Measurements from ENCODE around the gene HK3.

The HK3 gene

DNA sequence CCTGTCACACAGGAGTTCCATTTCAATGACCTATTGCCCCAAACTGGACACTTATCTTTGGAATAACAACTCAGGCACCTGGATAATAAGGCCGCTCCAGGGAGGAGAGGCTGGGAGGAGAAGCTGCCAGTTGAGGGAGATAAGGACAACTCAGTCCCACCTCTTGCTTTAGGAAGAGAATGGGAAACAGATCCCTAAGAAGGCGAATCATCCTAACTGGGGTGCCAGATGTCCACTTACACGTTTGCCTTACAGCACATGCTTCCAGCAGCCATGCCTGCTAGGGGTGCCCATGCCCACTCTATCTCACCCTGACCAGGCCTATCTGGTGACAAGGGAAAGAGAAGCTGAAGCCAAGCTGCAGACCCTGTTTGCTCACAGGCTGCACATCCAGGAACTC, 6.5 kb downstream of the HK3 start:
- H3K4me3 Mint-ChIP-seq, result no peak overlapping the region
- no peak overlapping the region for H3K27ac Mint-ChIP-seq
- H3K9me3 Mint-ChIP-seq, result no peaks in the 10 kb centered on the region
- peaks cover 6% of the 10 kb centered on the region for H3K4me1 Mint-ChIP-seq
- ATAC-seq (no peak), DNase-seq (ENCODE audit: low spot score in 2 of 2) (no peak)
- no peaks in the 10 kb centered on the region for H3K36me3 Mint-ChIP-seq

DNA sequence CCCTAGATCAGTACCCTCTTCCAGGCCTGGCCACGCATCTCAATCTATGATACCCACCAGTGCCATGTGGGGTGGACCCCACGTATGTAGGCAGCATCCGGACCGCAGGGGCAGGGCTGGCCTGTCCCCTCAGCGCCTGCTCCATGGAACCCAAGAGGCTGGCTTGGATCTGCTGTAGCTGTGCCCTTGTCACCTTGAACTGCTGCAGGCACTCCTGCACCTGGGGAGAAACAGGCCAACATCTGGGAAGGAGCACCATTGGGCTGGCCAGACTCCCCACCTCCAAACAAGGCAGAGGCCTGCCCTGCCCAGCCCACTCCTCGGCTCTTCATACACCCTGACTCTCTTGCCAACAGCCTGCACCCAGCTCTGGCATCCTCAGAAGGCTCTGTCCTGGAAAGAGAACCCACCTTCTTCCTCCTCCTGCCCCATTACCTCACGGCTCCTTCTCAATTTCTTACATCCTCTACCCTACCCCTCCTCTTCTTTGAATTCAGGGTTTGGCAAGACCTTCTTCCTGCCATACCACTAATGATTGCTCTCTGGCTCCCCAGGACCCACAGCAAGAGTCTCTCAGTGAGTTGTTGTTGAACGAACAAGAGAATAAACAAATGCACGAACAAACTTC, 7.7 kb downstream of the HK3 start:
- DNase-seq (ENCODE audit: low spot score in 2 of 2) (no peak), ATAC-seq (no peak)
- Mint-ChIP-seq H3K9me3 (no peaks in the 10 kb centered on the region), H3K27ac (no peak overlapping the region), H3K4me1 (no peaks in the 10 kb centered on the region), H3K4me3 (no peak overlapping the region), H3K36me3 (no peaks in the 10 kb centered on the region)

DNA sequence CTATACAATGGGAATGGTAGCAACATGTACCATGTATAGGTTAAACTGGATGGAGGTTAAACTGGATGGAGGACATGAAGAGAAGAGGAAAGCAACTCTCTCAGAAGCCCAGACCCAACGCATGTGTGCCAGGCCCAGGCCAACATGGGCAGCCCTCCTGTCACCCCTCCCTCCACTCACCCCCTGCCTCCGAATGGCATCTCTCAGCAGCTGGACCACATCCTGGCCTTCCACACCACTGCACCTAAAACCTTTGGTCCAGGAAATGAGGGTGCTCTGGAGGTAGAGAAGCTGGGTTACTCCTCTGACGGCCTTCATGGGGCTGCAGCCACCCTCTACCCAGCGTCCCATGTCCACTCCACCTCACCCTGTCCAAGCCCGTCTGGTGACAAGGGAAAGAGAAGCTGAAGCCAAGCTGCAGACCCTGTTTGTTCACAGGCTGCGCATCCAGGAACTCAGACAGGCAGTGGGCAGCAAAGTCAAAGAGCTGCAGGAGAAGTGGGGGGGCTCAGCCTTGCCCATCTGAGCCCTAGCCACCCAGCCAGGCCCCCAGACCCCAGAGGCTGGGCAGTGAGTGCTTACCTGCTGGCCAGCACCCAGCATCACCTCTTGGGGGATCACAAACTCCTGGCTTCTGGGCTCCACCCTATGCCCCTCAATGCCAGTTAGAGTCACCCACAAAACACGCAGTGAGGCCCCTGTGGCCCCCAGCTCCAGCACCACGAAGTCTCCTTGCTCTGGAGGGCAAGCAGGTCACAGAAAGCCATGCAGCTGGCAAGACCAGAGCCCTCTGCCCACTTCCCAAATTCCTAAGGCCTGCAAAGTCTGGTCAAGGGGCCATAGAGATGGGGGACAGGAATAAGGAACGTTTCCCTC, 8.5 kb downstream of the HK3 start:
- Mint-ChIP-seq H3K4me3 (no peak overlapping the region), H3K9me3 (no peaks in the 10 kb centered on the region), H3K4me1 (no peaks in the 10 kb centered on the region), H3K36me3 (no peaks in the 10 kb centered on the region), H3K27ac (no peak overlapping the region)
- no peak for DNase-seq (ENCODE audit: low spot score in 2 of 2)
- no peak for ATAC-seq

DNA sequence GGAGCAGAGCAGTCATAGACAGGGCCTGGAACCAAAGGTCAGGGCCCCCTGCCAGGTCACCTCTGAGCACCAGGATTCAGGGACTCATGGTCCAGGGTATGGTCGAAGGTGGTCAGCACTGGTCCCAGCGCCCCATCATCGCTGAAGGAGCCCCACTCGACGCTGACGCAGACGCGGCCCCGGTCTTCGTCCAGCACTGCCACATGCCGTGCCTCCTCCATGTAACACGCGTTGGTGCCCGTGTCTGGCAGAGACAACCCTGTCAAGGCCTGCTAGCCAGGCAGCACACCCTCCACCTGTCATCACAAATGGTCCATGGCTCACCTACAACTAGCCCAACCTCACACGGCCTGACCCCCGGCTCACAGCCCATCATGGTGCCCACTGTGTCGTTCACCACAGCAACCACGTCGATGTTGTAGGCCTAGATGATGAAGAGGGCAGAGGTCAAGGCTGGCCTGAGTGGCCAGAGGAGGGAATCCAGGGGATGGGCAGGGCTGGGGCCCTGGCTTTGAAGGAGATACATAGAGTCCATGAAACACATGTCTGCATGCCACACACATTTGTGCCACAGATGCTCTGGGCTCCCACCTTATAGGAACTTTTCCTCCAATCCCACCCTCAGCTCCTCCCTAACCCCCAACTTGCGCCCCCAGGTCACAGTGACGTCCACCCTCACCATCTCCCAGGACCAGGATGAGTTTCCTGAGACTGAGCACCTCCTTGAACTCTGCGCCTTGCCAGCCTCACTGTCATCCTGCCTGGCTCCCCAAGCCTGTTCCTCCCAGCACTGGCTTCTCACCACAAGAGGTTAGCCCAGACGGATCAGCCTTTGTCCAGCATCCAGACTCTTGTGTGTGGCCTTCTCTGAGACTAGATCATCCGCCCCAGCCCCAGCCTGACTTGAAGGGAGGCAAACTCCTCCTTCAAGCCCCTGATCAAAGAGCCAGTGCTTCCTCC, 9.5 kb downstream of the HK3 start:
- ATAC-seq, result no peak
- H3K36me3 Mint-ChIP-seq, result no peaks in the 10 kb centered on the region
- H3K4me3 Mint-ChIP-seq, result no peak overlapping the region
- DNase-seq (ENCODE audit: low spot score in 2 of 2), result no peak
- no peaks in the 10 kb centered on the region for H3K9me3 Mint-ChIP-seq
- peaks cover 5% of the 10 kb centered on the region for H3K4me1 Mint-ChIP-seq
- H3K27ac Mint-ChIP-seq, result no peak overlapping the region

DNA sequence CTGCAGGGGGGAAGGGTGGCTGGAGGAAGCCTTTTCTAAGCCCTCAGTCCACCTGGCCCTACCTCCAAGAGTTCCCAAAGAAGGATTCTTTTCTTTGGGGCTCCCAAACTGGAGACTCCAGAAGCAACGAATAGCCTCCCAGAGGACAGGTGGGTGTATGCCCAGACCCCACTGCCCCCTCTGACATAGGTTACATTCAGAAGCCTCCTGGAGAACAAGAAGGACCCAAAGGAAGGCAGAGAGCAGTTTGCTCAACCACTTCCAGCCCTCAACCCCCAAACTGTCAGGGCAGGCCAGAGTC, 10.3 kb downstream of the HK3 start:
- Mint-ChIP-seq H3K27ac (no peak overlapping the region), H3K4me3 (no peak overlapping the region), H3K9me3 (no peaks in the 10 kb centered on the region), H3K4me1 (peaks cover 10% of the 10 kb centered on the region), H3K36me3 (no peaks in the 10 kb centered on the region)
- ATAC-seq, result no peak
- DNase-seq (ENCODE audit: low spot score in 2 of 2), result no peak

DNA sequence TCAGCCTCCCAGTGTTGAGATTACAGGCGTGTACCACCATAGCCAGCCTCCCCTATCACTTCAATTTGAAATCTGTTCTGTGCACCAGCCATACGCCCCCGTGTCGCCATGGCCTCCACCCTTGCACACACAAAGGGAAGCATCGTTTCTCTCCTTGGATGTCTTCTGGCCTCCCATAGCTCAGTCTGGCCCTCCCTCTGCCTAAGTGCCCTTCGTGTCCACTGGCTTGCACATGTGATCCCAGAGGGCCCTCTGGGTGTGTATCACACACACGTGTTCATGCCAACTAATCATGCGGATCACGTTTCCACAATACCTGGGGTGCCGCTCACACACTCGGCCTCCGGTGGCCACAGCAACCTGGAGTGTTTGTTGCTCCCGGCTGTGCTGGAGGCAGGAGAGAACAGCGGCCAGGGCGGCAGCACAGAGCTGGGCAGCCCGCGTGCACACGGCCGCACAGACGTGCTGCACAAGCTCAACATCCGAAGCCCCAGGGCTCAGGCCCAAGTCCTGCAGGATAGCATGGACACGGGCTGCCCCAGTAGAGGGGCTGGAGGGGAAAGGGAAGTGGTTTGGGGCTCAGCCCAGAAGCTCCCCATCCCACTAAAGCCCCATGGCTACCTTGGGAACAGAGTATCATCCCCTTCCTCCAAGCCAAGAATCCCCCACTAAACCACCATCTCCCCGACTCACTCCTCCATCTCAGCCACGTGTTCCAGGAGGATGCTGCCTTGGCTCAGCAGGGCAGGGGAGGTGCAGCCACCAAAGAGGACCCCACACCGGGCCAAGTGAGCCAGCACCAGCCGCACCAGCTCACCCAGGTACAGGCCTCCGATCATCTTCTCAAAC, 10.9 kb downstream of the HK3 start:
- Mint-ChIP-seq H3K36me3 (no peaks in the 10 kb centered on the region), H3K9me3 (no peaks in the 10 kb centered on the region), H3K4me3 (no peak overlapping the region), H3K4me1 (peaks cover 10% of the 10 kb centered on the region), H3K27ac (no peak overlapping the region)
- DNase-seq (ENCODE audit: low spot score in 2 of 2) (no peak), ATAC-seq (no peak)

DNA sequence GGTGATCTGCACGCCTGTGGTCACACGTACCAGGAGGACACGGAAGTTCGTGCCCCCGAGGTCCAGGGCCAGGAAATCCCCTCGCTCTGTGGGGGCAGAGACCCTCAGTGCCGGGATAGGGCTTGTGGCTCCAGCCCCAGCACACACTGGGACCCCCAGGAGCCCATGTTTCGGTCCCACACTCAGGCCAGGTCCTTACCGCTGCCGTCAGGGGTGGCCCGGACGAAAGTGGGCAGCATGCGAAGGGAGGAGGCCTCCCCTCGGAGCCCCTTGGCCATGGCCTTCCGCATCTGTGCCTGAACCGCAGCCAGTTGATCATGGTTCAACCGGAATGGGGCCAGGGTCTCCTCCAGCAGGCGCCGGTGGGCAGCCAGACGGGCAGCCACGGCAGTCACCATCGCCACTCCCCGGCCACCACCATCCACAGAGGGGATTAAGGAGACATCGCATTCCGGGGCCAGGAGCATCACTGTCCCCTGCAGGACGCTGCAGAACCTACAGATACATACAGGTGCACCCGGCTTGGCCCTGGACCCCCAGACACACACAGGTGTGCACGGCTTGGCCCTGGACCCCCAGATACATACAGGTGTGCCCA, 11.8 kb downstream of the HK3 start:
- Mint-ChIP-seq H3K36me3 (no peaks in the 10 kb centered on the region), H3K27ac (no peak overlapping the region)

DNA sequence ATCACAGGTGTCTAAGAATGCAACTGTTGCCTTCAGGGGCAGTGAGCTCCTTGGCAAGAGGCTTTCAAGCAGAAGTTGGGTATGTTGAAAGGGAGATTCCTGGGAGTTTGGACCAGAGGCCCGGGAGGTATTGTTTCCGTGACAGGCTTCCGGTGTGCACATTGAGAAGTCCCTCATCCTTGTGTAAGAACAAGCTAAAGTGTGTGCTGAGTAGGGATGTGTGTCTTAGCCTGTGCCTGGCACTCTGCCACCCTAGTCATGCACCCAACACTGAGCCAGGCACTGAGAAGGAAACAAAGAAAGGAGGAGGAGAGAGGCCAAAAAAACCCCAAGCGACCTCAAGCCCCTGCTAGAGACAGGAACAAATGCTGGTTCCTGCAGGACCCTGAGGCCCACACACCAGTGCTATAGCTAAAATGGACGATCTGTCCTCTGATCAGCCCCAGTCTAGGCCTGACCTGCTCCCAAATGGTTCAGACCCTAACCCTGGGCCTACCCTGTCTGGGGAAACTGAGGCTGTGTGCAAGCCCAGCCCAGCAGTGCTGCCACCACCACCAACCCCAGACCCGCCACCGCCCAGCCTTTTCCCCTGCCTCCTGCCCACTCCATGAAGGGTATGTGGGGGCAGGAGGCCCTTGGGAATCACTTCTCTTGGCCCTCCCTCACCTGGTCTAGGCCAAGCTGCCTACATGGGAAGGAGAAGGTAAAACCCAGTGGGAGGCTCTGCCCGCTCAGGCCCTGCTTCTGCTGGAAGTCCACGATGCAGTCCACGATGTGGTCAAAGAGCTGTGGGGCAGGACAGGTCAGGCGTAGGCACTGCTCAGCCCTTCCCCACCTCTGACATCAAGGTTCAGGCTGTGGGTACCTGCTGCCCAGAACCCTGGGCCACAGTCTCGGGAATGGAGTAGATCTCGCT, 12.6 kb downstream of the HK3 start:
- Mint-ChIP-seq H3K4me1 (peaks cover 10% of the 10 kb centered on the region), H3K36me3 (no peaks in the 10 kb centered on the region)

More for the DNA sequence above, 11.8 kb downstream of the HK3 start:
- ATAC-seq (no peak), DNase-seq (ENCODE audit: low spot score in 2 of 2) (no peak)
- peaks cover 10% of the 10 kb centered on the region for H3K4me1 Mint-ChIP-seq
- H3K9me3 Mint-ChIP-seq, result no peaks in the 10 kb centered on the region
- no peak overlapping the region for H3K4me3 Mint-ChIP-seq

DNA sequence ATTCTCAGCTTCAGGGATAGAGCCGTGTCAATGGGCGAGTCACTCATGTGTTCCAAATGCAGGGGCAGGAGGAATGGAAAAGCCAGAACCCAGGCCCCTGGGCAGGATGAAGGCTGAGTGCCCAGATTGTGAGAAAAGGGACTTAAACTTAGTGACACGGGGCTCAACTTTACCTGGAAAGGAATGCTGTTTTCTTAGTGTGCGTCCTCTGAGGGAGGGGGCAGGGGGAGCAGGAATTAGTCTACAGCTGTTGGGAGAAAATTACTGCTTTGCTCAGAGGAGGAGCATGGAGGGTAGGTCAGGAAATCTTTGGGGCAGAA, 14.6 kb downstream of the HK3 start:
- Mint-ChIP-seq H3K27ac (no peak overlapping the region), H3K36me3 (no peaks in the 10 kb centered on the region), H3K4me1 (peaks cover 10% of the 10 kb centered on the region), H3K4me3 (no peak overlapping the region), H3K9me3 (no peaks in the 10 kb centered on the region)
- DNase-seq (ENCODE audit: low spot score in 2 of 2) (no peak), ATAC-seq (no peak)

More for the DNA sequence above, 12.6 kb downstream of the HK3 start:
- DNase-seq (ENCODE audit: low spot score in 2 of 2) (no peak), ATAC-seq (no peak)
- H3K27ac Mint-ChIP-seq, result no peak overlapping the region
- no peak overlapping the region for H3K4me3 Mint-ChIP-seq
- no peaks in the 10 kb centered on the region for H3K9me3 Mint-ChIP-seq

DNA sequence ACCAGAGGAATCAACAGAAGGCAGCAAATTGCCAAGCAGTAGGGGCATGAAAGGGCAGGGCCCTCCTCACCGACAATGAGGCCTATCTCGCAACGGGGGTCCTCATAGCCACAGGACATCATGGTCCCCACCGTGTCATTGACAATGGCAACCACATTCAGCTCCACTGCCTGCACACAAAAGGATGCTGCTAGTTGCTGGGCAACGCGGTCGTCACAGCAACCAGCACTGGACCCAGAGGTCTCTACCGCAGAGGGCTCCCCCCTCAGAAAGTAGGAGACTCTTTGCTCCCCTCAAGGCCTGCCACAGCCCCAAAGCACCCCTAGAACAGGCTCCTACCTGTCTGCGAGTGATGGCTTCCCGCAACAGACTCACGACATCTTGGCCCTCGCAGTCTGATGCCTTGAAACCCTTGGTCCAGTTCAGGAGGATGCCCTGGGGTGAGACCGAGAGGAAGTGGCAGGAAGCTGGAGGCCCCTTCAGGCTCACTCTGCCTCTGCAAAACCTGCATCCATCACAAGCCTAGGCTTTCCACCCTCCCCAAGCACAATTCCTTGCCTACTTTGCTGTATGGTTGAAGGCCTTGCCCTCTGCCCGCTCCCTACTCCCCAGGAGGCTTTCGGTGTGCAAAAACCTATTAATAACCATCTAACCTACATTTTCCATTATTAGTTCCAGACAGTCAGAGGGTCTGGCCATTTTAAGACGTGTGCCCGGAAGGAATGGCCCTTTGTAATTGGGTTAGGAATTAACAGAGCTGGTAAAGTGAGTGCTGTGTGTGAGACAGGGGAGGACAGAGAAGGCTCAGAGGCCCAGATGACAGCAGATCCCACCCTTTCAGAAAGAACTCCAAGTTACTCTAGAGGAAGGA, 15.2 kb downstream of the HK3 start:
- DNase-seq (ENCODE audit: low spot score in 2 of 2) (no peak), ATAC-seq (no peak)
- Mint-ChIP-seq H3K9me3 (no peaks in the 10 kb centered on the region), H3K4me3 (no peak overlapping the region), H3K4me1 (peaks cover 10% of the 10 kb centered on the region), H3K27ac (no peak overlapping the region), H3K36me3 (no peaks in the 10 kb centered on the region)

DNA sequence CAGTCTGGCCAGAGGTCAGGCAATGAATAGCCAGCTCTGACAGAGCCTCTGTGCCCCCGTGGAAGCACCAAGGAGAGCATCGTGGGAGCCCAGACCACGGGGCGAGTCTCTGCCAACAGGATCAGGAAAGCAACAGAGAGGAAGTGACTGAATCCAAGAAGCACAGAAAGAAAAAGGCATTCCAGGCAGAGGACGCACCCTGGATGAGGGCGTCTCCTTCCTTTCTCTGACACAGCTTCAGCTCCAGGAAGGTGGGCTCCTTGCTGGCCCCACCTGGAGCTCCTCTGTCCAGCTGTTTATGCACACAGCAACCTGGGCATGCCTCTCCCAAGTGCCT, 16.6 kb downstream of the HK3 start:
- peaks cover 10% of the 10 kb centered on the region for H3K4me1 Mint-ChIP-seq
- ATAC-seq, result no peak
- no peaks in the 10 kb centered on the region for H3K36me3 Mint-ChIP-seq
- no peak for DNase-seq (ENCODE audit: low spot score in 2 of 2)
- H3K9me3 Mint-ChIP-seq, result no peaks in the 10 kb centered on the region
- H3K27ac Mint-ChIP-seq, result no peak overlapping the region
- H3K4me3 Mint-ChIP-seq, result no peak overlapping the region

DNA sequence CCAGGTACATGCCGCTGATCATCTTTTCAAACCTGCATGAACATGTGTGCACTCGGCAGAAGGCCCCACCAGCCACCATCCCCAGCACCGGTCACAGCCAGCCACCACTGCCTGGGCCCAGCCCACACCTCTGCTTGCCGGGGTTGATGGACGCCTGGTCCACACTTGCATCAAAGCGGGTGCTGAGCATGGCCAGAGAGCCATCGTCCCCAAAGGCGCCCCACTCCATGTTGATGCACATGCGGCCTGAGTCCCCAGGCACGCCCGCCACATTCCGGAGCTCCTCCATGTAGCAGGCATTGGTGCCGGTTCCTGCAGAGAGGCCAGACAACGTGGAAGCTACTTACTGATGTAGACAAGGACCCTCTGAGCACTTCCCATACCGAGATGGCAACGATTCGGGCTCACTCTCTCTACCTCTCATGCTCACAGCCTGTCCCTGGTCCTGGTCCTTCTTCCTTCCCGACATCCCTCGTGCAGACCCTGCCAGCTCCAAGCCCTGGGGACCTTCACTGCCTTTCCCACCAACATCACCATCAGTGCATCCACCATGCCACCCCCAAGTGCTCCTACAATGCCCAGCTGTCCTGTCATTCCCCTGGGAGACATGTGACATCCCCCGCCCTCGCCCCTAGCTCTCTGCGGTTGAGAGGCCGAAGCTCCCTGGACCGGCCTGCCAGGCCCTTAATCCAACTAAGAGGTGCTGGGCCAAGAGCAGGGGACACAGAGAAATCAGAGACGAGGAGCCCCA, 17.2 kb downstream of the HK3 start:
- ATAC-seq, result no peak
- no peak overlapping the region for H3K4me3 Mint-ChIP-seq
- H3K36me3 Mint-ChIP-seq, result no peaks in the 10 kb centered on the region
- H3K27ac Mint-ChIP-seq, result no peak overlapping the region
- peaks cover 11% of the 10 kb centered on the region for H3K4me1 Mint-ChIP-seq
- DNase-seq (ENCODE audit: low spot score in 2 of 2), result no peak
- no peaks in the 10 kb centered on the region for H3K9me3 Mint-ChIP-seq

All from stimulated activated effector memory CD8-positive, alpha-beta T cell treated with anti-CD3 and anti-CD28 coated beads, Interleukin-12 subunit alpha, Interleukin-12 subunit beta, amount 100 ng/mL, for 72 hours (primary cell).